Coronary artery (tissue), 2 donors: ENCODE data around the gene COG1.

Experiments used
- DNase-seq: peaks from one replicate; pipeline ENCODE4 v3.0.0-alpha.2; 2017; ENCODE audit warnings: low spot score
- H3K27ac ChIP-seq, 2 donors: fragments of 200-600 bp; sonication (generic); one replicate each; pipeline ENCODE4 v1.5.1; 2016 to 2019
- H3K4me3 ChIP-seq: fragments of 200-600 bp; sonication (generic); 2 replicates; pipeline ENCODE4 v1.5.1; 2016; ENCODE audit warnings: mild to moderate bottlenecking, moderate library complexity
- TF ChIP-seq, protein P1 (sequence below): fragments of 200-600 bp; sonication (generic); IDR thresholded peaks from one replicate; pipeline ENCODE4 v1.5.1; 2019; ENCODE audit warnings: antibody characterized with exemption

COG1 gene

DNA sequence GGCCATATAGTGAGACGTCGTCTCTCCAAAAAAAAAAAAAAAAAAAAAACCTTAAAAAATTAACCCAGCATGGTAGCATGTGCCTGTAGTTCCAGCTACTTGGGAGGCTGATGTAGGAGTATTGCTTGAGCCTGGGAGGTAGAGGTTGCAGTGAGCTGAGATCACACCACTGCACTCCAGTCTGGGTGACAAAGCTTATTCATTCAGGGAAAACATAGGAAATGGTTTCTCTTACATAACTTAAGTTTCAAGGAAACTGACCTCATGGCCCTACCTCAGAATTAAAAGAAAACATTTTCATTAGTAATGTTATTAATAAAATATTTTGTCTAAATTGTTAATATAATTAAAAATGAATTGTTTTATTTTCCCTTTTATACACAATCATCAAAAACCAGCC, 31.4 kb downstream of the COG1 start:
- TF ChIP-seq, protein P1, sequence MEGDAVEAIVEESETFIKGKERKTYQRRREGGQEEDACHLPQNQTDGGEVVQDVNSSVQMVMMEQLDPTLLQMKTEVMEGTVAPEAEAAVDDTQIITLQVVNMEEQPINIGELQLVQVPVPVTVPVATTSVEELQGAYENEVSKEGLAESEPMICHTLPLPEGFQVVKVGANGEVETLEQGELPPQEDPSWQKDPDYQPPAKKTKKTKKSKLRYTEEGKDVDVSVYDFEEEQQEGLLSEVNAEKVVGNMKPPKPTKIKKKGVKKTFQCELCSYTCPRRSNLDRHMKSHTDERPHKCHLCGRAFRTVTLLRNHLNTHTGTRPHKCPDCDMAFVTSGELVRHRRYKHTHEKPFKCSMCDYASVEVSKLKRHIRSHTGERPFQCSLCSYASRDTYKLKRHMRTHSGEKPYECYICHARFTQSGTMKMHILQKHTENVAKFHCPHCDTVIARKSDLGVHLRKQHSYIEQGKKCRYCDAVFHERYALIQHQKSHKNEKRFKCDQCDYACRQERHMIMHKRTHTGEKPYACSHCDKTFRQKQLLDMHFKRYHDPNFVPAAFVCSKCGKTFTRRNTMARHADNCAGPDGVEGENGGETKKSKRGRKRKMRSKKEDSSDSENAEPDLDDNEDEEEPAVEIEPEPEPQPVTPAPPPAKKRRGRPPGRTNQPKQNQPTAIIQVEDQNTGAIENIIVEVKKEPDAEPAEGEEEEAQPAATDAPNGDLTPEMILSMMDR = no peak
- no peak for DNase-seq
- no peak overlapping the region for H3K4me3 ChIP-seq
- no peak overlapping the region for H3K27ac ChIP-seq

DNA sequence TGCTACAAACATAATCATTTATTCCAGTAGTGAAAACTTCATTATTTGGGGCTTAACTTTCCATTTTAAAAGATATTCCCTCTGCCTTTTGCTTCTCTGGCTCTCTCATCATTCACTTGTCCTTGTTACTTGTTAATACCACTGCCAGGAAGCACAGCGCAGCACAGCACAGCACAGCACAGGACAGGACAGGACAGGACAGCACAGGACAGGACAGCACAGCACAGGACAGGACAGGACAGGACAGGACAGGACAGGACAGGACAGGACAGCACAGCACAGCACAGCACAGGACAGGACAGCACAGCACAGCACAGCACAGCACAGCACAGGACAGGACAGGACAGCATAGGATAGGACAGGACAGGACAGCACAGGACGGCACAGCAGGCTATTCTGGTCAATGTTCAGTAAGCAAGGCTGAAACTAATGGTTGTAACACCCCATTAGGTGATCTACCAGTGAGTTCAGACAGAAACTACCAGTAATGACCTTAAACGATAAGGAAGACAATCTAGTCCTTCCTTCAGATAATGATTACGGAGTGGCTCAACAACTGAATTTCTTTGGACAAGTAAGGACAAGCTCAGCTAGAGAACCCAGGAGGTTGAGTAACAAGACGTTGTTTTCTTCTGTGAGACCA, 31.9 kb downstream of the COG1 start:
- TF ChIP-seq, protein P1 = no peak
- Histone ChIP-seq H3K27ac (no peak overlapping the region), H3K4me3 (no peak overlapping the region)
- no peak for DNase-seq

DNA sequence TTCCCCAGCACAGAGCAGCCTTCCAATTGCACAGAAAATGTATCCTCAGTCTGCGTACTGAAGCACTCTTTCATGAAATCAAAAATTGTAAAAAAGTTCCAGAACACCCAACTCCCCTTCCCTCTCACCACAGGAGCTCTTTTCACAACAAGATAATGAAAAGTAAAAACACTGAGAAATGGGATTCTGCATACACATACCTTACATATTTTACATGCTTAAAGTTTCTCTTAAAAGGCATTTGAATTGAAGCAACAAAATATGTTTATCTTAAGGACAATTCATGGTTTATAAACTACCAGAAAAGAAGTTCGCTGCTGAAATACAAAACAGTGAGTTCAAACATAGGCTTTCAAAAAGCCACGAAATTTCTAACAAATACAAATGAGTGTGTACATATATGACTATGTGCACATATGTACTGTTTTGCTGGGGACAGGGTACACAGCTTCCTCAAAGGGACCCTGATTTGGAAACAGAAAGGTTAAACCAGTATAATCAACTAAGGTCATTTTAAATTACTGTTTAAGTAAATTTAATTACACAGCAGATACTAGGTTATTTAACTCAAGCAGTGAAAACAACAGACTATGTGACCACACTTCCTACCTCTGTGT, 33.8 kb downstream of the COG1 start:
- no peak overlapping the region for H3K27ac ChIP-seq
- no peak for DNase-seq

DNA sequence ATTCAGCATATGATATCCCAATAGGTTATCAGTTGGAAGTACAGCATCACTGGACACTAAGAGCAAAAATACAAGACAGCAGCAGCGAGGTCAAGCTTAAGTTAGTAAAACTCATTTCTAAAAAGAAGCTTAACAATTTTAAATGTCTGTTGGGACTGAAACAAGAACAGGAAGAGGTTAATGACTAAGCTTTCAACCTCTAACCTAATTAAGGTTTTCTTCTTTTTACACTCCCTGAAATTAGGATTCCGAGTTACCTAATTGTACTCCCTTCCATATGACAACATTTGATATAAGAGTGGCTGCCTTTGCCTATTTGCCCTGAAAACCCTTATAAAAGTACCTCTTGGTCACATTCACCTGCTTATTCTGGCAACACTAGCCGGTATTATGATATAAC, 34.5 kb downstream of the COG1 start:
- no peak for DNase-seq
- Histone ChIP-seq H3K4me3 (no peak overlapping the region), H3K27ac (no peak overlapping the region)
- TF ChIP-seq, protein P1 = no peak

More for the DNA sequence above, 33.8 kb downstream of the COG1 start:
- H3K4me3 ChIP-seq = no peak overlapping the region
- TF ChIP-seq, protein P1 = no peak

DNA sequence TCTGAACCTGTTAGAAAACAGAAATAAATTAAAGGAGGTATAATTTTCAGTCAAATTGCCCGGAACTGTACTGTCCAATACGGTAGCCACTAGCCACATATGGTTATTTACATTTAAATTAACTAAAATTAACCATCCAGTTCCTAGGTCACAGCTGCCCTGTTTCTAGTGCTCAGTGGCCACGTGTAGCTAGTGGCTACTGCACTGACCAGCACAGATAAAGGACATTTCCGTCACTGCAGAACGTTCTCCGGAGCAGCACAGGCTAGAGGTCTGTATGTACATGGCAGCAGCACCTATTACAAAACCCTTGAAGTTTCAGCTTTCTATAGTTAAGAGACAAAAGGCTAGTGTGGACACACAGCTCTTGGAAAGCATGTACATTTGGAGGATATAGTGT, 35.1 kb downstream of the COG1 start:
- TF ChIP-seq, protein P1 = no peak
- Histone ChIP-seq H3K27ac (no peak overlapping the region), H3K4me3 (no peak overlapping the region)
- DNase-seq = no peak

DNA sequence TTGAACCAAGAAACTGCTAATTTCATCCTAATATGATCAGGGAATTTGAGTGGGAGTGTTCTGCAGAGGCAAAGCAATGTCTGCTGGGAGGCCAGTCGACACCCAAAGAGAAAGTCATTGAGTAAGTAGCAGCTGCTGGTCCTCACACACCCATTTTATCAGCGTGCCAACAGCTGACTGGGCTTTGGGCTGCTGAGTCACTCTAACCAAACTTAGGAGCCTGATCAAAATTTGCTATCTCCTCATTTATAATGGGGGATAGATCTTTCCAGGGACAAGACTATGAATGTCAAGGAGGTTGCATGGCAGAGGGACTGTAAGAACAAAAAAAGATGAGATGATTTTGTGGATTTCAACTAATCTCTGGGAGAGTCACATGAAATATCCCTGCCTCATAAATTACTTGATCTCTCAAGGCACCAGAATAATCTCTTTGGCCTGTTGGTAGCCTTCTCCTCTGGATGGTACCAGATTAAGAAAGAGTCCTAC, 35.9 kb downstream of the COG1 start:
- TF ChIP-seq, protein P1 = no peak
- H3K27ac ChIP-seq = peak overlapping the region; percentile 46 to 69
- no peak overlapping the region for H3K4me3 ChIP-seq
- no peak for DNase-seq

DNA sequence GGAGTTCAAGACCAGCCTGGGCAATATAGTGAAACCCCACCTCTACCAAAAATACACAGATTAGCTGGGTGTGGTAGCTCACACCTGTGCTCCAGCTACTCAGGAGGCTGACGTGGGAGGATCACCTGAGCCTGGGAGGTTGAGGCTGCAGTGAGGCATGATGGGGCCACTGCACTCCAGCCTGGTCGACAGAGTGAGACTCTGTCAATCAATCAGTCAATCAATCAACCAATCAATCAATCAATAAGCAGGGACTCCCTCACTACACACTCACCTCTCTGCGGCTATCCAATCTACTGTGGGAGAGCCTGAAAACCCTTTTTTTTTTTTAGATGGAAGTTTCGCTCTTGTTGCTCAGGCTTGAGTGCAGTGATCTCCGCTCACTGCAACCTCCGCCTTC, 37.2 kb downstream of the COG1 start:
- H3K27ac ChIP-seq = no peak overlapping the region
- no peak for DNase-seq
- TF ChIP-seq, protein P1 = no peak
- H3K4me3 ChIP-seq = no peak overlapping the region
